GM12891 (cell line): ENCODE results near the gene DMD.

ENCODE experiments used
- PAX5 ChIP-seq: IDR thresholded peaks from 2 replicates; pipeline ENCODE4 v1.6.1; 2011; ENCODE audit warnings: low read length, moderate library complexity, mild to moderate bottlenecking; ENCODE audit not compliant: insufficient read depth, severe bottlenecking
- POLR2A ChIP-seq: IDR thresholded peaks from 2 replicates; pipeline ENCODE4 v1.6.1; 2011; ENCODE audit warnings: low read depth, low read length, control low read depth
- POLR2AphosphoS5 ChIP-seq: IDR thresholded peaks from 2 replicates; pipeline ENCODE4 v1.6.1; 2011; ENCODE audit warnings: low read depth, low read length, control low read depth
- POU2F2 ChIP-seq: IDR thresholded peaks from 2 replicates; pipeline ENCODE4 v1.6.1; 2011; ENCODE audit warnings: low read depth, mild to moderate bottlenecking, control low read depth, low read length, moderate library complexity
- SPI1 ChIP-seq: IDR thresholded peaks from 2 replicates; pipeline ENCODE4 v1.6.1; 2011; ENCODE audit warnings: low read depth, low read length, control low read depth
- TAF1 ChIP-seq: IDR thresholded peaks from 2 replicates; pipeline ENCODE4 v1.6.1; 2011; ENCODE audit warnings: low read depth, low read length, control low read depth

GRCh38 chrX:31851761-31852160, 1359.6 kb downstream of the DMD start:
- TF ChIP-seq TAF1, result no peak
- no peak for TF ChIP-seq POU2F2
- no peak for TF ChIP-seq POLR2AphosphoS5
- TF ChIP-seq POLR2A, result no peak
- no peak for TF ChIP-seq PAX5
- no peak for TF ChIP-seq SPI1
